Fibroblast of mammary gland (primary cell): ENCODE results near the gene ST6GAL2.

Source experiments
- DNase-seq: peaks from one replicate; pipeline ENCODE4 v3.0.0-alpha.2; 2010; ENCODE audit warnings: low read depth
- H3K4me3 ChIP-seq: 2 replicates; pipeline ENCODE4 v1.5.1; 2011; ENCODE audit warnings: low read depth, mild to moderate bottlenecking, low read length, moderate library complexity; ENCODE audit not compliant: control insufficient read depth
- CTCF ChIP-seq: conservative IDR thresholded peaks from 2 replicates; pipeline ENCODE4 v1.5.1; 2011; ENCODE audit warnings: low read depth, low read length, inconsistent platforms; ENCODE audit not compliant: control insufficient read depth, insufficient read depth

The ST6GAL2 gene

GRCh38 chr2:106885971-106886915 lies at the start of gene ST6GAL2:
TSS of gene ST6GAL2 (minus strand) at chr2:106886167. CDS start at chr2:106843977, 42,190 bp downstream.
- no peak for TF ChIP-seq CTCF
- no peak for DNase-seq
- H3K4me3 ChIP-seq, result peak within 1 kb of the TSS; percentile 19

GRCh38 chr2:106932644-106933043 lies 46.7 kb upstream of the ST6GAL2 start:
- no peak overlapping the region for H3K4me3 ChIP-seq
- DNase-seq, result no peak
- no peak for TF ChIP-seq CTCF

GRCh38 chr2:106931717-106932335 lies 45.9 kb upstream of the ST6GAL2 start:
- H3K4me3 ChIP-seq, result no peak overlapping the region
- no peak for DNase-seq
- no peak for TF ChIP-seq CTCF

- DNase-seq, result no peak
- no peak overlapping the region for H3K4me3 ChIP-seq
- TF ChIP-seq CTCF, result no peak
Observed at GRCh38 chr2:106921451-106921850, 35.5 kb upstream of the ST6GAL2 start.

- no peak for TF ChIP-seq CTCF
- no peak for DNase-seq
- H3K4me3 ChIP-seq, result no peak overlapping the region
Observed at GRCh38 chr2:106919012-106919411, 33.0 kb upstream of the ST6GAL2 start.

- H3K4me3 ChIP-seq, result no peak overlapping the region
- no peak for DNase-seq
- no peak for TF ChIP-seq CTCF
Observed at GRCh38 chr2:106904242-106904641, 18.3 kb upstream of the ST6GAL2 start.
